PC-9 (cell line): ENCODE measurements around the gene SLC25A45. TPM values are rescaled to one million over a fixed set of nuclear protein-coding genes. Genes with fewer than 3 reads are reported as not detected.

ENCODE experiments used
- BruUV-seq: library from RNA; stranded (reverse); fragments of 400-500 nt; replicated peaks from 2 replicates; lab custom pipeline; 2021; lab: Mats Ljungman, UMichigan
- CTCF ChIA-PET: fragments of 300-600 bp; sonication (Branson Sonifier 250); formaldehyde crosslinking; loops from one replicate; lab custom pipeline; 2022; ENCODE audit warnings: antibody characterized with exemption; lab: Charles Lee
- POLR2A ChIA-PET: fragments of 300-600 bp; sonication (Branson Sonifier 250); formaldehyde crosslinking; loops from one replicate; lab custom pipeline; 2022; ENCODE audit warnings: antibody characterized with exemption; ENCODE audit not compliant: unreplicated experiment; lab: Charles Lee
- DNase-seq, 2 experiments: peaks; one replicate each; pipeline versions ENCODE4 v3.0.0 to v3.0.0-alpha.2; 2015 to 2022; ENCODE audit warnings: mixed read lengths in 1 of 2
- H2AFZ ChIP-seq: fragments of 200-600 bp; sonication (generic); 2 replicates; pipeline ENCODE4 v1.8.1; 2017; ENCODE audit warnings: antibody characterized with exemption
- H3F3A ChIP-seq: fragments of 200-600 bp; sonication (generic); 2 replicates; pipeline ENCODE4 v1.8.1; 2017; ENCODE audit warnings: antibody characterized with exemption, mild to moderate bottlenecking, low read depth; ENCODE audit not compliant: insufficient read depth
- H3K27ac ChIP-seq: fragments of 200-600 bp; sonication (generic); 2 replicates; pipeline ENCODE4 v1.6.1; 2016; ENCODE audit warnings: mixed run types
- H3K27me3 ChIP-seq: fragments of 200-600 bp; sonication (generic); 2 replicates; pipeline ENCODE4 v1.6.1; 2016; ENCODE audit warnings: low read depth, mixed run types; ENCODE audit not compliant: insufficient read depth
- H3K36me3 ChIP-seq: fragments of 200-600 bp; sonication (generic); 2 replicates; pipeline ENCODE4 v1.6.1; 2016; ENCODE audit warnings: low read depth, mixed run types
- H3K4me1 ChIP-seq: fragments of 200-600 bp; sonication (generic); replicated peaks from 2 replicates; pipeline ENCODE4 v1.6.1; 2016; ENCODE audit warnings: mixed run types; ENCODE audit not compliant: insufficient read depth
- H3K4me2 ChIP-seq: fragments of 200-600 bp; sonication (generic); 2 replicates; pipeline ENCODE4 v1.6.1; 2017; ENCODE audit warnings: mixed run types
- H3K4me3 ChIP-seq: fragments of 200-600 bp; sonication (generic); 2 replicates; pipeline ENCODE4 v1.6.1; 2016; ENCODE audit warnings: mixed run types
- H3K79me2 ChIP-seq: fragments of 200-600 bp; sonication (generic); 2 replicates; pipeline ENCODE4 v1.6.1; 2017; ENCODE audit warnings: low read depth, mixed run types
- H3K9me2 ChIP-seq: fragments of 200-600 bp; sonication (generic); 2 replicates; pipeline ENCODE4 v1.8.1; 2017; ENCODE audit warnings: mild to moderate bottlenecking; ENCODE audit not compliant: insufficient read depth
- H3K9me3 ChIP-seq: fragments of 200-600 bp; sonication (generic); 2 replicates; pipeline ENCODE4 v1.8.1; 2016; ENCODE audit warnings: low read depth; ENCODE audit not compliant: insufficient read depth
- H4K20me1 ChIP-seq: fragments of 200-600 bp; sonication (generic); 2 replicates; pipeline ENCODE4 v1.8.1; 2017; ENCODE audit not compliant: insufficient read depth
- EZH2 ChIP-seq: fragments of 200-600 bp; sonication (generic); IDR thresholded peaks from 2 replicates; pipeline ENCODE4 v1.8.0; 2017; ENCODE audit warnings: antibody characterized with exemption, low read depth
- intact Hi-C: fragments of 100-400 bp; cut with micrococcal nuclease; formaldehyde crosslinking; loops from one replicate; pipeline ENCODE4 v1.10.0; 2022; ENCODE audit not compliant: unreplicated experiment
- total RNA-seq: library from RNA; stranded (reverse); gene quantifications from 2 replicates; pipeline ENCODE4 v1.2.3, GENCODE V29; 2021
- TF ChIP-seq, protein P1 (sequence below): fragments of 200-600 bp; sonication (generic); conservative IDR thresholded peaks from 2 replicates; pipeline ENCODE4 v1.6.1; 2017; ENCODE audit warnings: mixed run types, antibody characterized with exemption, mild to moderate bottlenecking, moderate library complexity

The SLC25A45 gene
- total RNA-seq, 1 experiment from 2014 or later: 9.8 TPM

DNA sequence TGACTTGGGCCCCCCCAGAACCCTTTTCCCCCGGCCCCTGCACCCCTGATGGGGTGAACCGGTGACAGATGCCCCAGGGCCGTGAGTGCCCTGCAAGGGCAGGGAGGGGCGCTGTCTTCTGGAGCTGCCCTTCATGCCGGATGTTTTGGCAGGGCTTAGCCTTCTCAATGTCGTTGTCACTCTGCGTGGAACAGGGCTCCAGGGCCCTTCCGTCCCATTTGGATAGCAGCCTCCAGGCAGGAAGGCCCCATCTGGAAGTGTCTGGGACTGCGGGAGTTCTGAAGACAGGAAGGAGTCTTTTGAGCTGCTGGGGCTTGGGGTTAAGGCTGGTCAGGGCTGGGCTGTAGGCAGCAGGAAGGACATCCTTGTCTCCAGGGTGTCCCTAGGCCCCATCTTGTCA is 8.6 kb upstream of the SLC25A45 start:
- BruUV-seq: no TSS peak
- TF ChIP-seq, protein P1, sequence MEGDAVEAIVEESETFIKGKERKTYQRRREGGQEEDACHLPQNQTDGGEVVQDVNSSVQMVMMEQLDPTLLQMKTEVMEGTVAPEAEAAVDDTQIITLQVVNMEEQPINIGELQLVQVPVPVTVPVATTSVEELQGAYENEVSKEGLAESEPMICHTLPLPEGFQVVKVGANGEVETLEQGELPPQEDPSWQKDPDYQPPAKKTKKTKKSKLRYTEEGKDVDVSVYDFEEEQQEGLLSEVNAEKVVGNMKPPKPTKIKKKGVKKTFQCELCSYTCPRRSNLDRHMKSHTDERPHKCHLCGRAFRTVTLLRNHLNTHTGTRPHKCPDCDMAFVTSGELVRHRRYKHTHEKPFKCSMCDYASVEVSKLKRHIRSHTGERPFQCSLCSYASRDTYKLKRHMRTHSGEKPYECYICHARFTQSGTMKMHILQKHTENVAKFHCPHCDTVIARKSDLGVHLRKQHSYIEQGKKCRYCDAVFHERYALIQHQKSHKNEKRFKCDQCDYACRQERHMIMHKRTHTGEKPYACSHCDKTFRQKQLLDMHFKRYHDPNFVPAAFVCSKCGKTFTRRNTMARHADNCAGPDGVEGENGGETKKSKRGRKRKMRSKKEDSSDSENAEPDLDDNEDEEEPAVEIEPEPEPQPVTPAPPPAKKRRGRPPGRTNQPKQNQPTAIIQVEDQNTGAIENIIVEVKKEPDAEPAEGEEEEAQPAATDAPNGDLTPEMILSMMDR: no peak
- TF ChIP-seq EZH2: no peak
- no peaks in the 10 kb centered on the region for H3K27me3 ChIP-seq
- no peak overlapping the region for H2AFZ ChIP-seq
- H3K36me3 ChIP-seq: no peaks in the 10 kb centered on the region
- no peaks in the 10 kb centered on the region for H4K20me1 ChIP-seq
- peaks cover 1% of the 10 kb centered on the region; the same call in 1 of the 2 replicates for H3F3A ChIP-seq
- H3K4me2 ChIP-seq: no peak overlapping the region
- intact Hi-C loops: no loop called here
- no peak overlapping the region for H3K27ac ChIP-seq
- H3K4me3 ChIP-seq: no peak overlapping the region
- H3K9me2 ChIP-seq: no peaks in the 10 kb centered on the region
- H3K79me2 ChIP-seq: peaks cover 12% of the 10 kb centered on the region; the same call in 1 of the 2 replicates
- no peak for DNase-seq
- POLR2A ChIA-PET: interaction anchor here (0.6 kb wide), 1 partner anchor 108 kb away, joined by 10 read pairs; the partner anchor contains the start of gene MALAT1
- no peaks in the 10 kb centered on the region for H3K9me3 ChIP-seq
- CTCF ChIA-PET: interaction anchor here (0.5 kb wide), 1 partner anchor 85 kb away, joined by 5 read pairs; no protein-coding TSS in a partner anchor
- H3K4me1 ChIP-seq: peaks cover 14% of the 10 kb centered on the region

DNA sequence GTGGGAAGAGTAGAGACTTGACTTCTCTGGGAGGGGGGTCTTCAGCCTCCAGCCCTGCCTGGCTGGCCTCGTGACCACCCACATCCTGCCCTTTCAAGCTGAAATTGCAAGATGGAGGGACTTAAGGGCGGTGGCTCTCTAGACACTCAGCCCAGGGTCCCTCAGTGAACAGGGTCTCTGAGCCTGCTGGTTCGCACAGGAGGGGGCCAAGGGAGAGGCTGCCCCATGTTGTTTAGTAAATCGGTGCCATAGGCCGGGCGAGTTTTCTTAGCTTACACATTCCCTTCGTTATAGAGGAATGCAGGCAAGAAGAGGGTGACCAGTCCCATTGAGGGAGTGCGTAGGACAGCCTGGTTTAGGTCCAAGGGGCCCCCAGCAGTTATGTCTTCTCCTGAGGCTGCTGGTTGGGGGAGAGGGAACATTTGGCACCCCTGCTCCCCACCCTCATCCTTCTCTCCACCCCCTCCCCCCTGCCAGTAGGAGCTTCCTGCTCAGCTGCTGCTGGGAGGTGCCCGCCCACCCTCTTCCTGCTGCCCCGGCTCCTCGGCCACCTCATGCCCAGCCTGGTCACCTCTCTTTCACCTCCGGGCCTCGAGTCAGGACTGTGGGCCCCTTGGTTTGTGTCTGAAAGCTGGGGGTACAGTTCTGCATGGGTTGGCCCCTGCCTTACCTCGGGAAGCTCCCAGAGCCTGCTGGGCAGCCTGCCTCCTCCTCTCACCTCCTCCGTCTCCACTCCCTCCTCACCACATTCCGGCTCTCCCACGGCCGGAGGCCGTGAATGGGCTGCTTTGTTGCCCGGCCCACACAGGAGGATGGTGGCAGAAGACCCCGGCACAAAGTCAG is 7.9 kb upstream of the SLC25A45 start:
- Histone ChIP-seq H4K20me1 (no peaks in the 10 kb centered on the region), H3K9me3 (no peaks in the 10 kb centered on the region), H3K79me2 (peaks cover 12% of the 10 kb centered on the region; the same call in 1 of the 2 replicates), H3K36me3 (no peaks in the 10 kb centered on the region), H2AFZ (no peak overlapping the region), H3K4me1 (peaks cover 21% of the 10 kb centered on the region), H3F3A (peaks cover 4% of the 10 kb centered on the region; the same call in 1 of the 2 replicates), H3K27me3 (no peaks in the 10 kb centered on the region), H3K4me3 (no peak overlapping the region), H3K27ac (no peak overlapping the region), H3K9me2 (no peaks in the 10 kb centered on the region), H3K4me2 (no peak overlapping the region)
- no TSS peak for BruUV-seq
- POLR2A ChIA-PET: no interaction called here
- no peak for TF ChIP-seq EZH2
- TF ChIP-seq, protein P1: no peak
- no peak for DNase-seq
- CTCF ChIA-PET: interaction anchor here (0.5 kb wide), 1 partner anchor 85 kb away, joined by 5 read pairs; no protein-coding TSS in a partner anchor
- intact Hi-C loops: no loop called here

DNA sequence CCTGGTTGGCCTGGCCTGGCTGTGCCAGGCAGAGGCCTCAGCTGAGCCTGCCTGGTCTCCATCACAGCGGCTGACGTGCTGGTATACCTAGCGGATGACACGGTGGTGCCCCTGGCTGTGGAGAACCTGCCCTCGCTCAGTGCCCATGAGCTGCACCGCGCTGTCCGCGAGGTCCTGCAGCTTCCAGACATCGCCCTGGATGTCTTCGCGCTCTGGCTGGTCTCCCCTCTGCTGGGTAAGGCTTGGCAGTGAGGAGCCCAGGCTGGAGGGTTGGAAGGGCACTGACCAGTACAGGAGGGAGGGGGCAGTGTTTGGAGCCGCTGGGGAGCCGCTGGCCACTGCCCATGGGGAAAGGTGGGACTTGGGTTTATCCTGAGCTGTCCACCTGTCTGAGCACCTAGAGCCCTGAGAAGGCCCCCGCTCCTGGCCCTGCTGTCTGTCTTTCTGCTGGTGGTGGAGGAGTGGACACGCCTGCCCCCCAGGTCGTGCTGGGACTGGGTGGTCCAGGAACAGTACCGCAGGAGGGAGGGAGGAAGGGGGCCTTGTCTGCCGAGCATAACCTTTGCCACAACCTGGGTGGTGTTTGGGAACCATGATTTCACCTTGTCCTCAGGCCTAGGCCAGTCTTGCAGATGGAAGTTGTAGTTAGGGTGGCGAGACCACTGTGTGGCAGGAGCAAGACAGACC is 7.0 kb upstream of the SLC25A45 start:
- H3K9me2 ChIP-seq: no peaks in the 10 kb centered on the region
- H3F3A ChIP-seq: peaks cover 10% of the 10 kb centered on the region
- H3K4me3 ChIP-seq: no peak overlapping the region
- CTCF ChIA-PET: no interaction called here
- intact Hi-C loops: no loop called here
- peaks cover 30% of the 10 kb centered on the region for H3K4me1 ChIP-seq
- H3K79me2 ChIP-seq: peaks cover 12% of the 10 kb centered on the region; the same call in 1 of the 2 replicates
- TF ChIP-seq, protein P1: no peak
- no peak for TF ChIP-seq EZH2
- H3K27me3 ChIP-seq: no peaks in the 10 kb centered on the region
- no TSS peak for BruUV-seq
- POLR2A ChIA-PET: no interaction called here
- H4K20me1 ChIP-seq: no peaks in the 10 kb centered on the region
- H3K36me3 ChIP-seq: no peaks in the 10 kb centered on the region
- no peaks in the 10 kb centered on the region for H3K9me3 ChIP-seq
- no peak for DNase-seq
- no peak overlapping the region for H2AFZ ChIP-seq
- H3K27ac ChIP-seq: no peak overlapping the region
- no peak overlapping the region for H3K4me2 ChIP-seq
